HEK293T (cell line): ENCODE results near the gene BCAP31.

Source experiments
- ARNT ChIP-seq: fragments of 450-650 bp; IDR thresholded peaks from 2 replicates; pipeline ENCODE4 v1.6.1; 2017; ENCODE audit warnings: mild to moderate bottlenecking
- BHLHE40 ChIP-seq: fragments of 450-650 bp; IDR thresholded peaks from 2 replicates; pipeline ENCODE4 v1.6.1; 2016; ENCODE audit warnings: mild to moderate bottlenecking, moderate library complexity, borderline replicate concordance
- FOXA1 ChIP-seq: fragments of 450-650 bp; IDR thresholded peaks from 2 replicates; pipeline ENCODE4 v1.6.1; 2016; ENCODE audit warnings: mild to moderate bottlenecking
- NFRKB ChIP-seq: fragments of 450-650 bp; IDR thresholded peaks from 2 replicates; pipeline ENCODE4 v1.6.1; 2016; ENCODE audit warnings: mild to moderate bottlenecking, moderate library complexity
- SUZ12 ChIP-seq: fragments of 450-650 bp; IDR thresholded peaks from 2 replicates; pipeline ENCODE4 v1.6.1; 2016; ENCODE audit warnings: mild to moderate bottlenecking

DNA sequence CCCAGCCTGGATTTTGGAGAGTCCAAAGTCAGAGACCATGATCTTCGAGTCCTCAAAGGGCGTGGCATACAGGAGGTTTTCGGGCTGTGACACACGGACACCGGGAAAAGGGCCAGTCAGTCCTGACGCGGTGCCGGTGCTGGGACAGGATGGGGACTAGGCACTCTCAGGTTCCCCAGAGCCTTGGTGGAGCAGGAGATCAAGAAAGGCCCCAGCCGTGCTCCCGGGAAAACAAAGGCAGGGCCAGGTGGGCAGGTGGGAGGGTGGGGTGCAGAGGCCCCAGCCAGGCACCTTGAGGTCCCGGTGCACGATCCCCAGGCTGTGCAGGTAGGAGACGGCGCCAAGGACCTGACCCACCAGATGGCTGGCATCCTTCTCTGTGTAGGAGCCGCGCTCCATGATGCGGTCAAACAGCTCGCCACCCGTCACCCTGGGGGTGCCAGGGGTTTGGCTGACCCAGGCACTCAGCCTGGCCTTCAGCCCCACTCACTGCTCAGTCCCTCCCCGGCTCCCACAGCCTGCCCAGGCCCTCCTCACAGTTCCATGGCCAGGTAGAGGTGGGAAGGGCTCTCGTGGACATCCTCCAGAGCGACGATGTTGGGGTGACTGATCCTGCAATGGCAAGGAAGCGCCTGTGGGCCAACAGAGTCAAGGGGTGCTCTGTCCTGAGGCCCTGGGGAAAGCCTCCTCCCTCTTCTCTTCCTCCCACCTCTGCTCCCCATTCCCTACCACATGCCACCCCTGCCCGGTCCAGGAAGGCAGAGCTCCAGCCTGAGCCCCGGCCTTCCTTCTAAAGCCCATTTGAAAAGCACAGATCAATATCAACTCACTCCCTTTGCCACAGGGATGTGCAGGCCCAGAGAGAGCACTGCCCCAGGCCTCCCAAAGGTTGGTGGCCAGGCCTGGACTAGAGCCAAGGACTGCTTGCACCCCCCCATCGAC lies 52.3 kb downstream of the BCAP31 start:
- TF ChIP-seq SUZ12 (no peak), BHLHE40 (no peak), NFRKB (no peak), ARNT (no peak), FOXA1 (no peak)
